HG02938 (cell line): ENCODE data around the gene ANKRD40CL.
"Not testable (repeated sequence)": the region's sequence is repeated elsewhere in the genome, so short reads cannot be mapped to it uniquely, and the experiment has no call there.

Experiments
- ATAC-seq: cut with Tn5 transposase; IDR thresholded peaks from one replicate; pipeline ENCODE4 v1.9.1; 2021; ENCODE audit warnings: mild to moderate bottlenecking, moderate library complexity; ENCODE audit not compliant: unreplicated experiment

The ANKRD40CL gene

DNA sequence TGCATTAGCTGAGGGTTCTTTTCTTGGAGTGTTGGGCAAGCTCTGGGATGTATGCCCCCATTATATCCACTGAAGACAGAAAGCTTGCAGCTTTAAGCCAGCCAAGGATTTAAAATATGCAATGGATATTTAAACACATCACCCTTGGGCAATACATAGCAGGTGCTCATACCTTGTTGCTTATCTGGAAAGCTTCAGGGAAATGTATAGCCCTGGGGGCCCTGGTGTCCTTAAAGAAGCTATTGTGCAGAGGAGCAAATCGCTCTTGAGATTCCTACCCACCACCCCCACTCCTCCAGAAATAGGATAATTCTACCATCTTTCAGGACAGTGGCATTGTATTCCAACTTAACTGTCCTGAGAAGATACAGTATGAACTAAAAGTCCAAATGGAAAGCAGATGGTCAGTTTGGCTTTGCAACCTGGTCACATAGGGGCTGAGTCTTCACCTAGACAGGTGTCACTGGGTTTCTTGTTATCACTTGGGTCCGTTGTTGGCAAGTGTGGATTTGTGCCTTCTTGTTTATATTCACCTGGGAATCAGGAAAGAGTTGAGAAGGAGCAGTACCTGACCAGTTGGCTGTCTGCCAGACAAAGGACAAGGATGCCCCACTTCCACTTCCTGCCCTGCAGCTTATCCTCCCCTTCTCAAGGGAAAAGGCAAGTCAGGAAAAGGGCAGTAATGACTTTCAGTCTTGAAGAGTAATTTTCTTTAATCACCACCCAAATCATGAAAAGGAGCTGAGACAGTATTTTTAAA is 3.4 kb downstream of the ANKRD40CL start:
- no peak for ATAC-seq

DNA sequence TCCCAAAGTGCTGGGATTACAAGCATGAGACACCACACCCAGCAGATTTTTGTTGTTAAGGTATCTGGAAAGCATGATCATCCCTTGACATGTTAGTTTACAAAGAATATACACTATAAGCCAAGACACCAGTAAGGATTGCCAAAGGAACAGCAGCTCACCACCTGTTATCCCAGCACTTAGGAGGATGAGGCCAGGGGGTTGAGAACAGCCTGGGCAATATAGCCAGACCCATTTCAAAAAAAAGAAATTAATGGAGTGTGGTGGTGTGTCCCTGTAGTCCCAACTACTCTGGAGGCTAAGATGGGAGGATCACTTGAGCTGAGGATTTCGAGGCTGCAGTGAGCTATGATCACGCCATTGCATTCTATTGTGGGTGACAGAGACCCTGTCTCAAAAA is 5.1 kb downstream of the ANKRD40CL start:
- ATAC-seq, result no peak

DNA sequence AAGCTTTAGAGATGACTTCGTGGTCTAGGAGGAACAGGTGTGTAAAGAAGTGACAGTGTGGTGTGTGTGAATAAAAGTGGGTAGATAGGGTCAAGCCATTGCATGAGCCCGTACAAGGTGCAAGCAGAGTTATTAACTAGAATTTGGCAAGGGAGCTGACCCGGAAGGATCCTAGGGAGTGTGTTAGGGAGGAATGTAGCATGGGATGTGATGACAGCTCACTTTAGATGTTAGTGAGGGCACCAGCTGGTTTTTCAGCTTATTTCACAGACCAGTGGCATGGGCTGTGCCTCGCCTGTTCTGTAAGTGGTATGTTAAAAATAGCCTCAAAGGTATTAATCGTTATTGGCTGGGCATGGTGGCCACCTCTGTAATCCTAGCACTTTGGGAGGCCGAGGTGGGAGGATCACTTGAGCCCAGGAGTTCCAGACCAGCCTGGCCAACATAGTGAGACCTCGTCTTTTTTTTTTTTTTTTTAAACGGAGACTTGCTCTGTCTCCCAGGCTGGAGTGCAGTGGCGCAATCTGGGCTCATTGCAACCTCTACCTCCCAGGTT is 8.3 kb downstream of the ANKRD40CL start:
- no peak for ATAC-seq

DNA sequence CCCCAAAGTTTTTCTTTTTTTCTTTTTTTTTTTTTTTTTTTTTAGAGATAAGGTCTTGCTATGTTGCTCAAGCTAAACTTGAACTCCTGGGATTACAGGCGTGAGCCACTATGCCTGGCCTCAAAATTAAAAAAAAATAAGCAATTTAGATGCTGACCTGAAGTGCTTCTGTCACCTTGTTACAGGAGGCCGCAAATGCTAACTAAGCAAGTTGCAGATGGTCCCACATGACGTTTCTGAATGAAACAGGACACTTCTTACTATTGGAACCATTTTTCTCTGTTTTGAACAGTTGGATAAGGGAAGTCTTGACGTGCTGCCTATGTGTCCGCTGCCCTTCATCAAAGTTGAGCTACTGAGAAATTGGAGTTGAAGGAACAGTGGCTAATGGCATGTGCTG is 8.8 kb downstream of the ANKRD40CL start:
- ATAC-seq, result no peak

DNA sequence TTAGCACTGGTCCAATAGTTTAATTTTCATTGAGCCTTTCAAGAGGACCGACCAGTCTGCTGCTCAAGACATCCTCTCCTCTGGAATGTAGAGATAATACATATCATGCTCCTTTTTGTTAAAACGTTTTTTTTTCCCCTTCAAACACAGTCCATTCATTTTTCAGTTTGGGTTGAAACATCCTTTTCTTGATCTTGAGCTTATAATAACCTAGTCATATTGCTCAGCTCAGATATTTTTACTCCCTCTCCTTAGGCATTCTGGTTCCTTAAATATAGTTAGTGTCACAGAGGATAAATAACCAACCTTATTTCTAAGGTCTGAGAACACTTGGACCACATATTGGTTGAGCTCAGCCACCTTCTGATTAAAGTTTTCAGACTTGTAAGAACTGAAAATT is 12.8 kb downstream of the ANKRD40CL start:
- ATAC-seq, result no peak

DNA sequence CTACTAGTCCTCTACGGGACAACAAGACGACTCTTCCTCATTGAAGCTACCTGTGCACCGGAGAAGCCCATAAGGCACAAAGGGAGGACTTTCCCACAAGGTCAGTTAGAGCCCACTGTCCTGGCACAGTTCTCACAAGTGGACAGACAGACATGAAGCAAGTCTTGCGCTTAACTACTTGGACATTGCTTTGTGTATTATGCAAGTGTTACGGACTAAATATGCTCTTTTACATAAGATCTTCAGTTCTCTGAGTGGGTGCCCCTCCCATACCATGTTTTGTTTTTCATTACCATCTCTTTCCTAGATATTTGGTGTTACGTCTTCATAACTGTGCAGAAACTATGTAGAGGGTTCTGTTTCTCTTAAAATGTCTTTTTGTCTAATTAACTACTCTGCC is 18.1 kb downstream of the ANKRD40CL start:
- ATAC-seq, result no peak

DNA sequence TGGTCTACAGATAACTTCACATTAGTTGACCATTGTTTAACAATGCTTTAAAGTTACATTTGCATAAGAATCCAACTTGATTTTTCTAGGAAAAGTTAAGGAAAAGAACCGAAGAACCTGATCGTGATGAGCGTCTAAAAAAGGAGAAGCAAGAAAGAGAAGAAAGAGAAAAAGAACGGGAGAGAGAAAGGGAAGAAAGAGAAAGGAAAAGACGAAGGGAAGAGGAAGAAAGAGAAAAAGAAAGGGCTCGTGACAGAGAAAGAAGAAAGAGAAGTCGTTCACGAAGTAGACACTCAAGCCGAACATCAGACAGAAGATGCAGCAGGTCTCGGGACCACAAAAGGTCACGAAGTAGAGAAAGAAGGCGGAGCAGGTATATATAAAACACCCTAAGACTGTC is 21.7 kb downstream of the ANKRD40CL start:
- ATAC-seq, result no peak

DNA sequence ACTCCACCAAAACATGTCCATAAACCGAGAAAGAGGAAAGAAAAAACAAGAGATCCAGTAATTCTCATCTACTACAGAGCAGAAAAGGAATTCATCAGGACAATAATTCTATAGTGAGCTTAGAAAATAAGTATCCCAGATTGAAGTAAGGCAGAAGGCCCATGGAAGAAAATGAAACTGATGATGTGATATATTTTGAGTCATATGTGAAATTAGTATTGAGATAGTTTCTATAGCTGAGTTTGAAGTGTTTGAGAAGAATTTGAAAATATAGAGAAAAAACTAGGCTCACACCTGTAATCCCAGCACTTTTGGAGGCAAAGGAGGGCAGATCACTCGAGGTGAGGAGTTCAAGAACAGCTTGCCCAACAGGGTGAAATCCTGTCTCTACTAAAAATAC is 28.2 kb downstream of the ANKRD40CL start:
- no peak for ATAC-seq

DNA sequence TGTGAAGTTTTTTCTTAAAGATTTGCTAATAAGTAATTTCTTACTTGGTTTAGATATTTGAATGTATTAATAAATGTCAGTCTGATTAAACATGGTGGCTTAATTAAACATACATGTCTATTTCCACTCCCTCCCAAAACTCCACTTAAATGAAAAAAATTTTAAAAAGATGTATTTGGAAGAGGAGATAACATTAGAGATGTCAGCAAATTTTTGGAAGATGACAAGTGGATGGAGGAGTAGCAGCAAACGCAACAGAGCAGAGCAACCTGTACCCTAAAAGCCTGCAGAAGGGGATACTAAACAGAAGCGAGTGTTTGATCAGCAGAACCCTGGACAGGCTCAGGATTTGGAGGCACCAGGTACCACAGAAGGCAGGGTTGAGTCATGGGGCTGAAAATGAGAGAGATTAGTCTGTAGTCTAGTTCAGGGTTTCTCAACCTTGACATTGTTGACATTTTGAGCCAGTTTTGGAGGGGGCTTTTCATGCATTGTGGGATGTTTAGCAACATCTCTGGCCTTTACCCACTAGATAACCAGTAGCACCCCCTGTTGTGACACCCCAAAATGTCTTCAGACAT is 30.1 kb downstream of the ANKRD40CL start:
- ATAC-seq, result no peak

DNA sequence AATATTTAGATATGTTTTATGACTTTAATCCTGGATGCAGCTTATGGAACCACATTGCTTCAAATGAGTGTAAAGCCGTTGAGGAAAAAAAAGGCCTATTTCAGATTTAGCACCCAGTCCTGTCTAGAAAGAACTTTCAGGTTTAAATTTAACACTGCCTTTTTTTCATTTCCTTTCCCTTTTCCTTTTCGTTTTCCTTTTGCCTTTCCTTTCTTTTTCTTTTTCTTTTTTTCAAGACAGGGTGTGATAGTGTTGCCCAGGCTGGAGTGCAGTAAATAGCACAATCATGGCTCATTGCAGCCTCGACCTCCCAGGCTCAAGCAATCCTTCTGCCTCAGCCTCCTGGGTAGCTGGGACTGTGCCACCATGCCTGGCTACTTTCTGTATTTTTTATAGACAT is 32.0 kb downstream of the ANKRD40CL start:
- no peak for ATAC-seq

DNA sequence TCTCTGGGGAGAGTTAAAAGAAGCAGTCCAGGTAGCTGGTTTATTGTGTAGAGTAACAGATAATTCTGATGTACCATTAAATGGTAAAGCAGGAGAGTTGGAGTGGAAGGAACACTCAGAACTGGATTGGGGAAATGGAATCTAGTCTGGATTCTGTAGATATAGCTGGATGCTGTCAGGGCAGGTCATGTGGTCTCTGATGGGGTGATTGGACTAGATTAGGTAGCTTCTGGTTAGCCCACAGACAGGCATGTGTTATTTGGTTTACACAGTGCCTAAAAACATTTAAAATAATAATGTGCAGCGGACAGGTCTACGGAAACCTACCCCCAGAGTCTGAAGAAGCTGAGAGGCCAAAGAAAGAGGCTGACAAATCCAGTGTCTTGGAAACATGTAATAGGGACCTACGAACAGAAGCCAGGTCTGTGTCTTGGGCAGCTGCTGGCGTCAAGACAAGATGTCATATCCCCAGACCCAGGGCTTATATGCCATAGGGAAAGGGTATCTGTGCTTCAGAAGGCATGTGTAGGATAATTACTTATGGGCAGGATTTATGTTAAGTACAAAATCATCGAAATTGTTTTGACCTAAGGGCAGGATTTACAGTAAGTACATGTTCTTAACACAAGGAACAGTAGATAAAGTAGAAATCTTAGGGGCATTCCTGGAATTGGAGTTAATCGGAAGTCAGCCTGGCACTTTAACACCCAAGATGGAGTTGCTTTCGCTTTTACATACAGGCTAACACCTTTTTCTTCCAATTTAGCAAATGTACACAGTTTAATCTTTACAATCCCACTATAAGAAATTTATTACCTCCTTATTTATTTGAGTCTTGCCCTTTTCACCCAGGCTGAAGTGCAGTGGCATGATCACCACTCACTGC is 35.5 kb downstream of the ANKRD40CL start:
- no peak for ATAC-seq

DNA sequence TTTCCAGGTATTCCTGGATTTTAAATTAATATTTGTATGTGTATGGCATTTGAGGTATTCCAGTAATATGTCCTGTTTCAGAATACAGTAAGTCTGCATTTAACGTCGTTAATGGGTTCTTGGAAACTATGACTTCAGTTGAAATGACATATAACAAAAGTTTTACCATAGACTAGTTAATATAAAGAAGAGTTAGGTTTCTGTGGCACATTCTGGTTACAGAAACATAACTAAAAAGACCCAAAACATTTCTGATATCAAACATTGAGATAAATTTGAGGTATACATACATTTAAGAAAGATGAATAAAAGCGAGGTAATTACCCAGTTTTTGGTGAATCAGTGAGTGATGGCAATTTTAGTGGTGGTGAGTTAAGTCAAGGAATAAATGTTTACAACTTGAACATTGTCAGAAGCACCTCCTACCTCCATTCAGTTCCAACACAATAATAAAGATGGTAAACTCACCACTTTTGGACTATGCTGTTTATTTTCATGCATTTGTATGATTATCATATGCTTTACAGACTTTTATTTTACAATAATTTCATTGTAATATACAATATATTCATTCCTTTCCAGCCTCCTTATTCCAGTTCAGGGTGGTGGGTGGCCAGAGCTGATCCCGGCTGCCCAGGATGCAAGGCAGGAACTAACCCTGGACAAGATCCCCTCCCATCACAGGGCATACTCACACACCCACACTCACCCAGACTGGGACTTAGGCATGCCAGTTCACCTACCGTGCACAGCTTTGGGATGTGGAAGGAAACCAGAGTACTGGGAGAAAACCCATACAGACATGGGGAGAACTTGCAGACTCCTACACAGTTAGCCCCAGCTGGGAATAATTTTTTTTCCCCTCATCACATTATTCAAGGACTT is 38.2 kb downstream of the ANKRD40CL start:
- no peak for ATAC-seq

DNA sequence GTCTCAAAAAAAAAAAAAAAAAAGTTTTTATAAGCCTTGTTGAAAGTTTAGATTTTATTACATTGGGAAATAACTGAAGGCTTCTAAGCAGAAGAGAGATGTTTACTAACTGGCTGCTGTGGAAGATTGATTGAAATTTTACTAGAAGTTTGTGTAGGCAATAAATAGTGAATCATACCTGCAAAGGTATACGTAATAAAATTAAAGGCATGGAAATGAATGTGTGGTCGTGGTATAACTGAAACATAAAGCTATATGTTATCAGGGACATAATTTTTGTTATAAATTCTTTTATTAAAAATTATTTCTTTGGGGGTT is 39.2 kb downstream of the ANKRD40CL start:
- no peak for ATAC-seq

DNA sequence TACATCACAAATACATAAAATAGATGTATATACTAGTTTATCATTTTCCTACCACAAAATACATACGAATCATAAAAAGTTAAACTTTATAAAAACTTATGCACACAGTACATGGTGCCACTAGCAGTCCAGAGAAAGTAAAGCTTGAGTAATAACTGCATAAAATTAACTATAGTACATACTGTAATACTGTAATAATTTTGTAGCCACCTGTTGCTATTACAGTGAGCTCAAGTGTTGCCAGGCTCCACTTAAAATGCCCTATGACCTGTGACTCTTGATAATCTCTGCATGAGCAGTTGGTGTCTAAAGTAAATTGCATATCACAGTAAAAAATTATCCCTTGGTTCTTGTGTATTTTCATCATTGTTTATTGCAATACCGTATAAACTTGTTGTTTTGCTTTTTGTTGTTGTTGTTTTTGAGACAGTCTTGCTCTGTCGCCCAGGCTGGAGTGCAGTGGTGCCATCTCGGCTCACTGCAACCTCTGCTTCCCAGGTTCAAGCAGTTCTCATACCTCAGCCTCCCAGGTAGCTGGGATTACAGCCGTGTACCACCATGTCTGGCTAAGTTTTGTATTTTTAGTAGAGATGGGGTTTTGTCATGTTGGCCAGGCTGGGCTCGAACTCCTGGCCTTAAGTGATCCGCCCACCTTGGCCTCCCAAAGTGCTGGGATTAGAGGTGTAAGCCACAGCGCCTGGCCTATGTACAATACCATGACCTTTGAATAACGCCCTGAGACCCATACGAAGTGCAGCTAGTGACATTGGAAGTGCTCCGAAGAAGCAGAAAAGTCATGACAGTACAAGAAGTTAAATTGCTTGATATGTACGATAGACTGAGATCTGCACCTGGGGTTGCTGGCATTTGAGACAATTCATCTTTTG is 41.3 kb downstream of the ANKRD40CL start:
- ATAC-seq, result no peak

DNA sequence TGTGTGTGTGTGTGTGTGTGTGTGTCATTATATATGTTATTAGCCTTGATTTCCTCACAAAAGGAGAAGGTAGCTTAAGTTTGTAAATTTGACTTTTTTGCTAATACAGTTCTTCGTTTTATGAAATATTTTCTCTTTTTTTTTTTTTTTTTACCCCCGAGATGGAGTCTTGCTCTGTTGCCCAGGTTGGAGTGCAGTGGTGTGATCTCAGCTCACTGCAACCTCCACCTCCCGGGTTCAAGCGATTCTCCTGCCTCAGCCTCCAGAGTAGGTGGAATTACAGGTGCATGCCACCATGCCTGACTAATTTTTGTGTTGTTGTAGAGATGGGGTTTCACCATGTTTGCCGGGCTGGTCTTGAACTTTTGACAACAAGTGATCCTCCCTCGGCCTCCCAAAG is 42.7 kb downstream of the ANKRD40CL start:
- not testable (repeated sequence) for ATAC-seq

DNA sequence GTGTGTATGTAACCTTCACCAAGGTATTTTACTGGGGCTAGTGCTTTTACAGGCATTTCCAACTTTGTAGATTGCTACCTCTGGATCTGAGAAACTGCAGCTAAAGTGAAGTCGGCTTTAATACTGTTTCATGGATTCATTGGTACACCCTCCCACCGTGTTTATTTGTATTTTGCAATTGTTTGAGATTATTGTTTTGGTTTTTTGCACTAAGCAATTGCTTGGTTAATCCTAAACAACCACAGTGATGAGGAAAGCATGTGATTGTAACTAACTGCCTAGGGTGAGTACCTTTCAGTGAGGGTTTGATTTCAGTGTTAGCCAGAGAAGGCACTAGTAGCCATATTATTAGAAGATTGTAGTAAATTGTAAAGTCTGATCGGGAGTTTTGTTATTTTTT is 44.6 kb downstream of the ANKRD40CL start:
- ATAC-seq, result no peak

DNA sequence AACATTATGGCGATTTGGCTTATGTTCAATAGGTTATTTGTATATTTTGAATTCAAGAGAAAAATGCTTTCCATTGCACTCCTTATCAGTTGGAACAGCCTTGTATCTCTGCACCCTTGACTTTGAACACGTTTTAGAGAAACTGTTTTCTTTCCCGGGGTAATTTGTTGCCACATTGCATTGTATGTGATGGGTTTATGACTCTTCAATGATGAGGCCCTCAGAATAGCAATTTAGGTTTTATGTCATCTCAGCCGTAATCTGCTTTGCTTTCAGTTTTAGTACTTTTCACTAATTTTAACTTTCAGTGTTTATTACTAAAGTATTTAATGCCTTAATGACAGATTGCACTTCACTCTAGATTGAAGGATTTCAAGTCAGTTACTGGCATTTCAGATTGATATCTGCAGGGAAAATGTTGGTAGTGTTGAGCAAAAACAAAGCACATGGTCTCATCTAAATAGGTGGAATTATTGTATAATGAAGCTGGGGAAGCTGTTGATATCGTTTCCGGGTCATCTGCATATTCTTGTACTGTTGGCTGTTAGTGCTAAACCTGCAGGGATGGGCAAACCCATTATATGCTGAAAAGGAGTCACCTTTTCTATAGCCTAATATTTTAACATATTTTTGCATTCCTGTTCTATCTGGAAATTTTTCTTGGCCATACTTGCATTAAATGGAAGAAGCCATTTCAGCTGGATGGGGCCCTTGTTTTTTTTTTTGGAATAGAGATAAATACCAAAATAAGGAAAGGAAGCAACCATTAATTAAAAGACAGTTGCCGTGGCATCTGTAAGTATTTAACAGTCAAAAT is 45.9 kb downstream of the ANKRD40CL start:
- ATAC-seq, result no peak

DNA sequence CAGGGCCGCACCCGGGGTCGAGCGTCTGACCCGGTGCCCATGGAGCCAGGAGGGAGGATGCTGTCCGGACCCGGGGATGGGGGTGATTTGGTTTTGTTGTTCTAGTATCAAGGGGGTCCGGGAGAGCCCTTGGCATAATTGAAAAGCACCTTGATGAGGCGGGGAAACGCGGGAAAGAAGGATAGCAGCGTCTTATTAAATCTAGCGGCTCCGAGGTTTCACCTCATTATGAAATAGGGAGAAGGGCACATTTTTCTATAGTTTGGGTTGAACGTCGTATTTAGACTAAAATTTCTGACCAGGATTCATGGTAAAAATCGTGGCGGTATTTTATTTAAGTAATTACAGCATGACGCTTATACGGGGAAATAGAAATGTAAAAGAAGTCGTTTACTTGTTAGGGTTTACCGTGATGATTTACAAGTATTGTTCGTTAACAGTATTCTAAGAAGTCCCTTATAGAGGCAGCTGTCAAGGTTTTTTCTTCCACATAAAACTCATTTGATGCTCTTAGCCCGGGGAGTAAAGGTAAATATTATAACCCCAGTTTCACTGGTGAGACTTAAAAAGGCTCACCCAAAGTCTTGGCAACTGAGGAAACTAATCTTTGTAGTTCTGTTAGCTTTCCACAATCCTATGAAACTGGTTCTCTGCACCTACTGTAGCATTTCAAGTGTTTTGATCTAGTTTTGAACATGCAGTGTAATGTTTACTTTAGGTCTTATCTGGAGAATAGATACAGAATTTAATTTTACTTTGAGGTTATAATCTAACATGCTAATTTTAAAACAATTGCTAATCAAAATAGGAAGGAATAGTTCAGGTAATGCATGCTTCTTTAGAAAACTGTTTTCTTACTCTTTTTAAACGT is 47.2 kb downstream of the ANKRD40CL start:
- ATAC-seq, result no peak
